ENCODE measurements around the gene GAB2. TPM values are rescaled to one million over a fixed set of nuclear protein-coding genes. Genes with fewer than 3 reads are reported as not detected.
"Not testable (repeated sequence)": the region's sequence is repeated elsewhere in the genome, so short reads cannot be mapped to it uniquely, and the experiment has no call there.

The GAB2 gene
- total RNA-seq, 2 experiments from 2014 or later = 1.4 to 1.8 TPM

DNA sequence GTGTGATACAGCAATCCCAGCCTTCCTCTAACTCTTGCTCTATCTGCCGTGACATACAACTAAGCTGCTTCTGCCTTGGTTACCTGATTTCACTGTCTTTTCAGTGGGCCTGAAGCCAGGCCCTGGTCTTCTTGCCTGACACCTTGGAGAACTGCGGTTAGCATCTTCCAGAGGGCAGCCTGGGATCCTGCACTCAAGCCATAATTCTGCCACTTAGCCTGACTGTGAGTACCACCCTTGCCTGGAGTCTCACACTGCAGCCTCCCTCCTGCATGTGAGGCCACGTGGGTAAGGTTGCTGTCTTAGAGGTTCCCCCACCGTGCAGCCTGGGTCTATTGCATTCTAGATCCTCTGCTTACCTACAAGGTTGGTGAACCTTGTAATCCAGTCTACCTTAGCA lies 193.1 kb downstream of the GAB2 start:
- H3K9me3 Mint-ChIP-seq = no peaks in the 10 kb centered on the region
- H3K4me3 Mint-ChIP-seq = no peak overlapping the region
- H3K27ac Mint-ChIP-seq = no peak overlapping the region
- H3K36me3 Mint-ChIP-seq (ENCODE audit: low read depth) = no peaks in the 10 kb centered on the region
- DNase-seq (no peak), ATAC-seq (no peak)
- peaks cover 17% of the 10 kb centered on the region for H3K4me1 Mint-ChIP-seq (ENCODE audit: low read depth)
- ChIA-PET POLR2A (interaction anchor here (1.3 kb wide), 1 partner anchor 84 kb away, joined by 3 read pairs; no protein-coding TSS in a partner anchor), CTCF (no interaction called here)
- TF ChIP-seq, protein P1, sequence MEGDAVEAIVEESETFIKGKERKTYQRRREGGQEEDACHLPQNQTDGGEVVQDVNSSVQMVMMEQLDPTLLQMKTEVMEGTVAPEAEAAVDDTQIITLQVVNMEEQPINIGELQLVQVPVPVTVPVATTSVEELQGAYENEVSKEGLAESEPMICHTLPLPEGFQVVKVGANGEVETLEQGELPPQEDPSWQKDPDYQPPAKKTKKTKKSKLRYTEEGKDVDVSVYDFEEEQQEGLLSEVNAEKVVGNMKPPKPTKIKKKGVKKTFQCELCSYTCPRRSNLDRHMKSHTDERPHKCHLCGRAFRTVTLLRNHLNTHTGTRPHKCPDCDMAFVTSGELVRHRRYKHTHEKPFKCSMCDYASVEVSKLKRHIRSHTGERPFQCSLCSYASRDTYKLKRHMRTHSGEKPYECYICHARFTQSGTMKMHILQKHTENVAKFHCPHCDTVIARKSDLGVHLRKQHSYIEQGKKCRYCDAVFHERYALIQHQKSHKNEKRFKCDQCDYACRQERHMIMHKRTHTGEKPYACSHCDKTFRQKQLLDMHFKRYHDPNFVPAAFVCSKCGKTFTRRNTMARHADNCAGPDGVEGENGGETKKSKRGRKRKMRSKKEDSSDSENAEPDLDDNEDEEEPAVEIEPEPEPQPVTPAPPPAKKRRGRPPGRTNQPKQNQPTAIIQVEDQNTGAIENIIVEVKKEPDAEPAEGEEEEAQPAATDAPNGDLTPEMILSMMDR (IDR thresholded peaks at IDR 0.05) = no peak
- intact Hi-C loops (cut with micrococcal nuclease) = loop anchor here (10.0 kb wide), 3 partner anchors 60 to 340 kb away; partner anchors contain the start of gene GAB2
- no peaks in the 10 kb centered on the region for H3K27me3 Mint-ChIP-seq

DNA sequence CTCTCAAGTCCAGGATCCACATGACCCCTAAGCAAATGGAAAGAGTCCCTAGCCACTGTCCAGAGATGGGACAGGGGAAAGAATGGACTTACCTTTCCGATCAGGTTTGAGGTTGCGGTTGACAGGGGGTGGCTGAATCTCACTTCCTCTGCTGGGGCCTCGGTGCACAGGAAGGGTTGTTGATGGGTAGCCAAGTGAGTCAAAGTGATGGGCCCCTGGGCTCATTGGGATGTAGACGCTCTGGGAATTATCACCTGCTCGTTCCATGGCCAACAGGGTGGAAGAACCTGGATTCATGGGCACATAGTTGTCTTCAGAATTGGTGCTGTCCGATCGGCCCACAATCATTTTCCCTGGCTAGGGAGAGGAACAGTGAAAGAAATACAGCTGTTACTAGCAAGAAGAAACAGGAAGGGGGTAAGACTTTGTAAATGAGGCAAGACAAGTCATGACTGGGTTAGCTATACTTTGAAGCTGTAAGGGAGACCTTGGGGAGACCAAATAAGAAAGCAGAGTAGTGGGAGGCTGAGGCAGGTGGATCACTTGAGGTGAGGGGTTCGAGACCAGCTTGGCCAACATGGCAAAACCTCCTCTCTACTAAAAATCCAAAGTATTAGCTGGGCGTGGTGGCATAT lies 194.2 kb downstream of the GAB2 start:
- CTCF ChIA-PET = interaction anchor here (1.1 kb wide), 1 partner anchor 69 kb away, joined by 3 read pairs; no protein-coding TSS in a partner anchor
- POLR2A ChIA-PET = interaction anchor here (1.3 kb wide), 1 partner anchor 83 kb away, joined by 3 read pairs; no protein-coding TSS in a partner anchor
- Mint-ChIP-seq H3K9me3 (no peaks in the 10 kb centered on the region), H3K36me3 (ENCODE audit: low read depth) (no peaks in the 10 kb centered on the region), H3K27me3 (no peaks in the 10 kb centered on the region), H3K4me1 (ENCODE audit: low read depth) (peaks cover 17% of the 10 kb centered on the region), H3K4me3 (no peak overlapping the region), H3K27ac (no peak overlapping the region)
- no peak for ATAC-seq
- no peak for DNase-seq
- intact Hi-C loops (cut with micrococcal nuclease) = loop anchor here (10.0 kb wide), 3 partner anchors 61 to 341 kb away; partner anchors contain the start of gene GAB2
- TF ChIP-seq, protein P1 (IDR thresholded peaks at IDR 0.05) = no peak

DNA sequence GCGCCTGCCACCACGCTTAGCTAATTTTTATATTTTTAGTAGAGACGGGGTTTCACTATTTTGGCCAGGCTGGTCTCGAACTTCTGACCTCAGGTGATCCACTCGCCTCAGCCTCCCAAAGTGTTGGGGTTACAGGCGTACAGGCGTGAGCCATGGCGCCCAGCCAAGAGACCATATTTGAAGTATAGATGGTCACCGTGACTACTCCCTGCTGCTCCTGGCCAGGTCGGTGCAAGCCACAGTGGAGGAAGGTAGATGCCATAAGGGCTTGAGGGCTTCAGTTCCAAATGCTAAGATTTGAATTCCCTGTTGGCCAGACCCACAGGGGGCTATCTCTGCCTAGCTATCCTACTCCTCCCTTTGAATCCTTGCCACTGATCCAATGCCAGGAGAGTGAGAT lies 194.9 kb downstream of the GAB2 start:
- intact Hi-C loops (cut with micrococcal nuclease) = loop anchor here (10.0 kb wide), 3 partner anchors 62 to 342 kb away; partner anchors contain the start of gene GAB2
- DNase-seq; H3K4me3 Mint-ChIP-seq; H3K27me3 Mint-ChIP-seq; ATAC-seq; H3K9me3 Mint-ChIP-seq; CTCF ChIA-PET; H3K27ac Mint-ChIP-seq; H3K36me3 Mint-ChIP-seq (ENCODE audit: low read depth); POLR2A ChIA-PET: not testable (repeated sequence)
- H3K4me1 Mint-ChIP-seq (ENCODE audit: low read depth) = peaks cover 17% of the 10 kb centered on the region

DNA sequence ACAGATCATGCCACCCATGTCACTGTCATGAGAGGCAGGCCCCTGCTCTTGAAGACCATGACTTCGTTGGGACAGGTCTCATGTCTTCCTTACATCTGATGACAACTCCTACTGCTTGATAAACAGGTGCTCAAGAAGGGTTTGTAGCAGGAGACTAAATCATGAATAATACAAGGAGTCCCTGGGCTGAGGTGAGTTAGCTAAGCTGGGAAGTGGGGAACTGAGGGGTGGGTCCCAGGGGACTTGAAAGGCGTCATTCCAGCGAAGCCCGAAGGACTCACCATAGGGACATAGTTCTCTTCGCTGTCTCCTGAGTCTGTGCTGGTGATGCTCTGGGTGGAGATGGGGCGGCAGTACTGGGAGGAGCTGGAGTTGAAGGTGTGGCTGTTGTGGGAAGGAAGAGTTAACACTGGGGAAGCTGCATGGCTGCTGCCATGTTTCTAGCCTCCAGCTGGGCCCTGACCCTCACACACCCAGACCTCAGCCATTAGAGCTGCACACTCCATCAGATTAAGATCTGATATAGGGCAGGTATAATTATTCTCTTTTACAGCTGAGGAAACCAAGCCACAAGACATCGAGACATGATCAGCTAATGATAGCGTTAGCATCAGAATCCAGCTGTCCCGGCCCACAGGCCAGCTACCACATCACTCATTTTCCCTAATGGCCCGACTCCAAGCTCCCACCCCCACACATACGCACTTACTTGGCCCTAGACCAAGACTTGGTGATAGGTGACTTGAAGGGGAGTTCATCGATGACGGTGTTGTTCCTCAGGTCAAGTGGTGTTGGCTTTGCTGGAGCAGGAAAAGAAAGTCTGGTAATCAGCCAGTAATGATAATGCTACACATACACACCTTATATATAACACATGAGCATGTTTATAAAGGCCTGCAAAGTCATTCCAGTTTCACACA lies 196.0 kb downstream of the GAB2 start:
- intact Hi-C loops (cut with micrococcal nuclease) = loop anchor here (10.0 kb wide), 3 partner anchors 63 to 343 kb away; partner anchors contain the start of gene GAB2
- DNase-seq = no peak
- ChIA-PET POLR2A (no interaction called here), CTCF (interaction anchor here (1.1 kb wide), 1 partner anchor 342 kb away, joined by 3 read pairs; no protein-coding TSS in a partner anchor)
- Mint-ChIP-seq H3K9me3 (no peaks in the 10 kb centered on the region), H3K4me1 (ENCODE audit: low read depth) (peaks cover 11% of the 10 kb centered on the region), H3K27ac (no peak overlapping the region), H3K4me3 (no peak overlapping the region), H3K27me3 (no peaks in the 10 kb centered on the region), H3K36me3 (ENCODE audit: low read depth) (no peaks in the 10 kb centered on the region)
- TF ChIP-seq, protein P1 (IDR thresholded peaks at IDR 0.05) = no peak
- ATAC-seq = no peak

All from activated CD8-positive, alpha-beta T cell treated with anti-CD3 and anti-CD28 coated beads for 36 hours (primary cell).